Transverse colon (tissue), 4 donors: Measurements from ENCODE around the gene SNX8. TPM values are rescaled to one million over a fixed set of nuclear protein-coding genes. Genes with fewer than 3 reads are reported as not detected.
A peak's percentile ranks its signal among the peaks of the same experiment; 100 is the strongest.

Source experiments
- DNase-seq: peaks from one replicate; pipeline ENCODE4 v3.0.0-alpha.2; 2019
- H3K27ac ChIP-seq, 4 donors: fragments of 200-600 bp; sonication (generic); 2 replicates each; pipeline ENCODE4 v1.5.1; 2016 to 2018; ENCODE audit warnings: inconsistent platforms in 4 of 4
- H3K27me3 ChIP-seq: fragments of 200-600 bp; sonication (generic); 2 replicates; pipeline ENCODE4 v1.5.1; 2017; ENCODE audit warnings: inconsistent platforms
- H3K36me3 ChIP-seq, 4 donors: fragments of 200-600 bp; sonication (generic); 2 replicates each; pipeline ENCODE4 v1.5.1; 2017 to 2019; ENCODE audit warnings: inconsistent platforms in 4 of 4
- H3K4me1 ChIP-seq, 4 donors: fragments of 200-600 bp; sonication (generic); 2 replicates each; pipeline ENCODE4 v1.5.1; 2017 to 2020; ENCODE audit warnings: inconsistent platforms in 4 of 4
- H3K4me3 ChIP-seq, 4 donors: fragments of 200-600 bp; sonication (generic); 1 replicate in 1 of 4; 2 replicates in 3 of 4; pipeline versions ENCODE4 v1.5.1 to v1.6.1; 2017 to 2019; ENCODE audit warnings: inconsistent platforms in 4 of 4
- H3K9me3 ChIP-seq, 2 donors: fragments of 200-600 bp; sonication (generic); 2 replicates each; pipeline ENCODE4 v1.5.1; 2017 to 2019; ENCODE audit warnings: inconsistent platforms in 2 of 2
- EP300 ChIP-seq: sonication (generic); formaldehyde crosslinking; IDR thresholded peaks from one replicate; pipeline ENCODE4 v1.6.1; 2017; ENCODE audit warnings: antibody characterized with exemption, low read depth
- POLR2A ChIP-seq: fragments of 450-650 bp; IDR thresholded peaks from one replicate; pipeline ENCODE4 v1.6.1; 2016; ENCODE audit warnings: antibody characterized with exemption, mild to moderate bottlenecking, moderate library complexity
- POLR2AphosphoS5 ChIP-seq, 3 donors: sonication (generic); formaldehyde crosslinking; IDR thresholded peaks; one replicate each; pipeline ENCODE4 v1.6.1; 2016; ENCODE audit warnings: antibody characterized with exemption in 3 of 3
- WGBS, 2 donors: methylation state at CpG; one replicate each; pipeline ENCODE4 v1.1.5; 2018; ENCODE audit warnings: low coverage in 1 of 2; 5-methylcytosine and 5-hydroxymethylcytosine counted together
- in situ Hi-C, 4 donors: fragments of 200-750 bp; cut with MboI; loops; one replicate each; pipeline versions ENCODE4 v1.15.0 to v1.15.1; 2017; ENCODE audit warnings: low sequenced_read_pairs in 3 of 4, low pct_ligation_motif_present in 1 of 4, low pct_unique_long_range_greater_than_20kb in 1 of 4
- intact Hi-C: fragments of 100-400 bp; cut with DNase I; formaldehyde crosslinking; loops from one replicate; pipeline ENCODE4 v1.15.1; 2023; ENCODE audit warnings: low total_unique reads
- total RNA-seq, 4 donors: library from RNA; depleted of rRNA; stranded (reverse); fragments of >200 nt; gene quantifications; one replicate each; pipeline ENCODE4 v1.1.0, GENCODE V29; 2016
- TF ChIP-seq, protein P1 (sequence below), 5 experiments: fragments of 200-600 bp in 3 of 5; fragments of 450-650 bp in 2 of 5; sonication (generic) in 3 of 5; IDR thresholded peaks; 1 replicate in 2 of 5; 2 replicates in 3 of 5; pipeline ENCODE4 v1.5.1; 2016 to 2017; ENCODE audit warnings: antibody characterized with exemption in 5 of 5, inconsistent platforms in 3 of 5, mild to moderate bottlenecking in 2 of 5, moderate library complexity in 1 of 5

SNX8 gene, protein sequence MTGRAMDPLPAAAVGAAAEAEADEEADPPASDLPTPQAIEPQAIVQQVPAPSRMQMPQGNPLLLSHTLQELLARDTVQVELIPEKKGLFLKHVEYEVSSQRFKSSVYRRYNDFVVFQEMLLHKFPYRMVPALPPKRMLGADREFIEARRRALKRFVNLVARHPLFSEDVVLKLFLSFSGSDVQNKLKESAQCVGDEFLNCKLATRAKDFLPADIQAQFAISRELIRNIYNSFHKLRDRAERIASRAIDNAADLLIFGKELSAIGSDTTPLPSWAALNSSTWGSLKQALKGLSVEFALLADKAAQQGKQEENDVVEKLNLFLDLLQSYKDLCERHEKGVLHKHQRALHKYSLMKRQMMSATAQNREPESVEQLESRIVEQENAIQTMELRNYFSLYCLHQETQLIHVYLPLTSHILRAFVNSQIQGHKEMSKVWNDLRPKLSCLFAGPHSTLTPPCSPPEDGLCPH
- 10 to 100 TPM in 2 of 4 donors, 1 to 10 TPM in 2; 3.8 to 27.3 (median 9.2) TPM for total RNA-seq

DNA sequence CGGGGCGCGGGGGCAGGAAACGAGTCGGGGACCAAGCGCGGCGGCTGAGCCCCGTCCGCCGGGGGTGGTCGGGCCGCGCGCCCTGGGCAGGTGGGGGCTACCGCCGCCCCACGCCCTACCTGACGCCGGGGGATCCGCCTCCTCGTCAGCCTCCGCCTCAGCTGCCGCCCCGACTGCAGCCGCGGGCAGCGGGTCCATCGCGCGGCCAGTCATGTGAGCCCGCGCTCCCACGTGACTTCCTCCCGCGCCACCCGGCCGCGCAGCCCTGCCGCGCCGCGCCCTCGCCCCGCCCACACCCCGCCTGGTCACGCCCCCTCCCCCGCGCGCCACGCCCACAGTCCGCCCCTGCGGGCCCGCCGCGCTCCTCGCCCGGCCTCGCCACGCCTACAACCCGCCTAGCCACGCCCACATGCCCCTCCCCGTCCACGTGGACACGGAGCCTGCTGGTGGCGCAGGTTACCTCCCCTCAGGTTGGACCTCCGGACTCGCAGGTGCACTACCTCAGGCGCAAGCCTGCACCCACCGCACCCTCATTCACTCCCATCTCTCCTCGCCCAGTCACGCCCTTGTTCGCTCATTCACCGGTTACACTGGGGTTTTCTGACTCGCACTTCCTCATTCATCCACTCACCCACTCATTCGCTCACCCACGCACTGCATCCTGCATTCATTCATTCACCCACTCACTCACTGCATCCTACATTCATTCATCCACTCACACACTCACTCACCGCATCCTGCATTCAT, at the start of gene SNX8:
SNX8 (minus strand) TSS at position 233 of the 747 bp plus-strand sequence; CDS start at position 213, 20 bp downstream.
- Histone ChIP-seq H3K27ac (peak within 1 kb of the TSS; percentile 86 to 93 (median 88)), H3K36me3 (no peaks in the 10 kb centered on the region), H3K9me3 (no peaks in the 10 kb centered on the region), H3K4me1 (peaks cover 0 to 8% (median 6%) of the 10 kb centered on the region in 4 donors), H3K27me3 (no peaks in the 10 kb centered on the region), H3K4me3 (peak within 1 kb of the TSS; percentile 64 to 96 (median 86))
- intact Hi-C loops (no loop called here), in situ Hi-C loops (no loop called here)
- peak; percentile 62 for TF ChIP-seq POLR2A
- TF ChIP-seq, protein P1, sequence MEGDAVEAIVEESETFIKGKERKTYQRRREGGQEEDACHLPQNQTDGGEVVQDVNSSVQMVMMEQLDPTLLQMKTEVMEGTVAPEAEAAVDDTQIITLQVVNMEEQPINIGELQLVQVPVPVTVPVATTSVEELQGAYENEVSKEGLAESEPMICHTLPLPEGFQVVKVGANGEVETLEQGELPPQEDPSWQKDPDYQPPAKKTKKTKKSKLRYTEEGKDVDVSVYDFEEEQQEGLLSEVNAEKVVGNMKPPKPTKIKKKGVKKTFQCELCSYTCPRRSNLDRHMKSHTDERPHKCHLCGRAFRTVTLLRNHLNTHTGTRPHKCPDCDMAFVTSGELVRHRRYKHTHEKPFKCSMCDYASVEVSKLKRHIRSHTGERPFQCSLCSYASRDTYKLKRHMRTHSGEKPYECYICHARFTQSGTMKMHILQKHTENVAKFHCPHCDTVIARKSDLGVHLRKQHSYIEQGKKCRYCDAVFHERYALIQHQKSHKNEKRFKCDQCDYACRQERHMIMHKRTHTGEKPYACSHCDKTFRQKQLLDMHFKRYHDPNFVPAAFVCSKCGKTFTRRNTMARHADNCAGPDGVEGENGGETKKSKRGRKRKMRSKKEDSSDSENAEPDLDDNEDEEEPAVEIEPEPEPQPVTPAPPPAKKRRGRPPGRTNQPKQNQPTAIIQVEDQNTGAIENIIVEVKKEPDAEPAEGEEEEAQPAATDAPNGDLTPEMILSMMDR (IDR thresholded peaks at IDR 0.05), result no peak
- peak; percentile 18 to 79 (median 76) for TF ChIP-seq POLR2AphosphoS5 (IDR thresholded peaks at IDR 0.05)
- WGBS, 2 donors, result 1 to 13% methylated on average over 3 to 40 of the region's 78 CpGs
- DNase-seq, result peak; percentile 97

DNA sequence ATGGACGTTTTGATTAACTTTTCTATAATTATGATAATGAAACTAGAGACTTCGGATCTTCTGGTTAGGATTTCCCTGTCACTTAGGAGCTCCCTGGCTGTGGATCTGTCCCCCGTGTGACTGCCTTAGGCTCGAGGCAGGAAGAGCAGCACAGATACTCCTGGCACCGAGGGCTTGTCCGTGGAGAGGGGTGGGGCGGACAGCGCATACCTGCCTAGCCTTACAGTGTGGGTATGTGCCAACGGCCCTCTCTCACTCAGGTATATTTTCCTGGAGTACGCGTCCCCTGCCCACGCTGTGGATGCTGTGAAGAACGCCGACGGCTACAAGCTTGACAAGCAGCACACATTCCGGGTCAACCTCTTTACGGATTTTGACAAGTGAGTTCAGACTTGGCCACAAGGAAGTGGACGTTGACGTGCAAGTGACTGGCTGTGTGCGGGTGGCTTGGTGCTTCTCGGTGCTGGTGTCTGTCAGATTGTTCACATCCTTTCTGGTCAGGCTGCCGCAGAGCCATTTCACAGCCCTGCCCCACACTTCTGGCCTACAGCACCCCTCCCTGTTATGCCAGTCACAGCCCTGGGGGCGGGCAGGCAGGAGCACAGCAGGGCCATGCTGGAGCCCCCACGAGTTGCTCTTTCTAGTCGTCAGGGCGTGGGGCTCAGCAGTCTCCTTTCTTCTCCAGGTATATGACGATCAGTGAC, 48.3 kb upstream of the SNX8 start:
- intact Hi-C loops, result no loop called here
- Histone ChIP-seq H3K4me3 (no peak overlapping the region), H3K9me3 (no peaks in the 10 kb centered on the region), H3K27me3 (no peaks in the 10 kb centered on the region), H3K36me3 (peaks cover 0 to 66% (median 29%) of the 10 kb centered on the region in 4 donors), H3K27ac (no peak overlapping the region), H3K4me1 (peaks cover 2 to 19% (median 4%) of the 10 kb centered on the region in 4 donors)
- DNase-seq, result no peak
- 92 to 98% methylated on average over 9 to 27 of the region's 27 CpGs for WGBS, 2 donors
- in situ Hi-C loops, result loop anchor here in 2 of 4 donors (25.0 kb wide), 1 partner anchor 125 kb away; the partner anchor contains the start of genes MAD1L1 (in 2 of the 2), MRM2 (in 2 of the 2) and NUDT1 (in 2 of the 2)
- TF ChIP-seq POLR2AphosphoS5 (IDR thresholded peaks at IDR 0.05) (no peak), EP300 (no peak), POLR2A (no peak)
- TF ChIP-seq, protein P1 (IDR thresholded peaks at IDR 0.05), result no peak

DNA sequence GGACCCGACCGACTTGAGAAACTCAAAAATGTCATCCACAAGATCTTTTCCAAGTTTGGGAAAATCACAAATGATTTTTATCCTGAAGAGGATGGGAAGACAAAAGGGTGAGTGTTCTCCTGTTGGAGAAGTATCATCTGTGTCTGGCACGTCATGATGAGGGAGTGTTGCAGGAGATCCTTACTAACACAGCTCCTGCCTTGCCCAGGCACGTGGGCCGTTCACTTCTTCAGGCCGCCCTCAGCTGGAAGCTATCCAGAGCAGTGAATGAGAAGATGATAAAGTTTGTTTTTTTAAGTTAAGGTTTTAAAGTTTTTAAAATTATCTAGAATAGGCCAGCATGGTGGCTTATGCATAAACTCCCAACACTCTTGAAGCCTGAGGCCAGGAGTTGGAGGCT, 46.6 kb upstream of the SNX8 start:
- Histone ChIP-seq H3K36me3 (peaks cover 0 to 48% (median 21%) of the 10 kb centered on the region in 4 donors), H3K27me3 (no peaks in the 10 kb centered on the region), H3K9me3 (no peaks in the 10 kb centered on the region), H3K4me3 (no peak overlapping the region), H3K4me1 (peaks cover 18 to 37% (median 21%) of the 10 kb centered on the region in 4 donors), H3K27ac (no peak overlapping the region)
- no peak for DNase-seq
- WGBS, 2 donors, result 75 to 84% methylated on average over 4 to 6 of the region's 6 CpGs
- TF ChIP-seq POLR2AphosphoS5 (IDR thresholded peaks at IDR 0.05) (no peak), POLR2A (no peak), EP300 (no peak)
- TF ChIP-seq, protein P1 (IDR thresholded peaks at IDR 0.05), result no peak
- intact Hi-C loops (no loop called here), in situ Hi-C loops (loop anchor here in 2 of 4 donors (25.0 kb wide), 1 partner anchor 123 kb away; the partner anchor contains the start of genes MAD1L1 (in 2 of the 2), MRM2 (in 2 of the 2) and NUDT1 (in 2 of the 2))
